Fibroblast of skin of scalp (primary cell): ENCODE data around the gene KRTAP10-6.
"Not testable (repeated sequence)": the region's sequence is repeated elsewhere in the genome, so short reads cannot be mapped to it uniquely, and the experiment has no call there.

ENCODE experiments used
- DNase-seq: peaks from one replicate; pipeline ENCODE4 v3.0.0-alpha.2; 2013

KRTAP10-6 gene

DNA sequence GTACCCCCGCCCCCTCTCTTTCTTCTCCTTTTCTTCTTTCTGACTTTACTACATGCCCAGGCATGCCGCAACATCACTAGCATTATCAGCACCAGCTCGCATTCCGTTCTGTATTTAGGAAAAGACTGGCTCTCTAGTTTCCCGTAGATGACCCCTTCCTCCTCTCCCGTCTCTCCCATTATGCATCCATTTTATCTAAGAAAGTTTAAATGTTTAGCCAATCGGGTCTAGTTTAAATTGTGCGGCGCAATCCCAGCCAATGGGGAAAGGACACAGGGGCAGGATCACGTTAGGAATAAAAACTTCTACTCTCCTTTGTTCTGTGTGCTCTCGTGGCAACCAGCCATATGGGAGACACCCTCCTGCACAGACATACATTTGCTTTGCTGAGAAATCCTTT is 5.8 kb upstream of the KRTAP10-6 start:
- DNase-seq, result no peak

DNA sequence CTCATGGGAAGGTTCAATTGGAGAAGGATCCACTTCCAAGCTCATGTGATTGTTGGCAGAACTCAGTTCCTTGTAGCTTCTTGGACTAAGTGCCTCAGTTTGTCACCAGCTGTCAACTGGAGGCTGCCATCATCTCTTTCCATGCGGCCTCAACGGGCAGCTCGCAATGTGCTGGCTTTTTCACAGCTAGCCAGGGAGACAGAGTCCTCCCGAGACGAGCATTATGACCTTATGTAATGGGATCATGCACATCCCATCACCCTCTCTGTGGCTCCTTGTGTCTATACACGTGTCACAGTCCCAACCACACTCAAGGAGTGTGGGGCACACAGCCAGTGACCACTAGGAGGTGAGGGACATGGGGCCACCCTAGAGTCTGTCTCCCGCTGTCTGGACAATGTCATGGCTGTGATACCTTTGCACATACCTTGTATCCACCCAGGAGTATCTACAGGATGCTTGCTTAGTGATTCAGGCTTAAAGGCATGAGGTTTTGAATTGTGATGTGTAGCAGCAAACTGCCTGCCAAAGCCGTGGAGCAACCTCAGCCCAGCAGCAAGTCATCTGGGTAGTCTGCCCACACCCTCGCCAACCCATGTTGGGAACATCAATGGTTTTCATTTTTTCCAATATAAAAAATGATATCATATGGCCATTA is 3.9 kb upstream of the KRTAP10-6 start:
- no peak for DNase-seq

- no peak for DNase-seq
Measured at GRCh38 chr21:44595524-44595923, 3.2 kb upstream of the KRTAP10-6 start.

- DNase-seq, result no peak
Measured at GRCh38 chr21:44594406-44594916, 2.2 kb upstream of the KRTAP10-6 start.

DNA sequence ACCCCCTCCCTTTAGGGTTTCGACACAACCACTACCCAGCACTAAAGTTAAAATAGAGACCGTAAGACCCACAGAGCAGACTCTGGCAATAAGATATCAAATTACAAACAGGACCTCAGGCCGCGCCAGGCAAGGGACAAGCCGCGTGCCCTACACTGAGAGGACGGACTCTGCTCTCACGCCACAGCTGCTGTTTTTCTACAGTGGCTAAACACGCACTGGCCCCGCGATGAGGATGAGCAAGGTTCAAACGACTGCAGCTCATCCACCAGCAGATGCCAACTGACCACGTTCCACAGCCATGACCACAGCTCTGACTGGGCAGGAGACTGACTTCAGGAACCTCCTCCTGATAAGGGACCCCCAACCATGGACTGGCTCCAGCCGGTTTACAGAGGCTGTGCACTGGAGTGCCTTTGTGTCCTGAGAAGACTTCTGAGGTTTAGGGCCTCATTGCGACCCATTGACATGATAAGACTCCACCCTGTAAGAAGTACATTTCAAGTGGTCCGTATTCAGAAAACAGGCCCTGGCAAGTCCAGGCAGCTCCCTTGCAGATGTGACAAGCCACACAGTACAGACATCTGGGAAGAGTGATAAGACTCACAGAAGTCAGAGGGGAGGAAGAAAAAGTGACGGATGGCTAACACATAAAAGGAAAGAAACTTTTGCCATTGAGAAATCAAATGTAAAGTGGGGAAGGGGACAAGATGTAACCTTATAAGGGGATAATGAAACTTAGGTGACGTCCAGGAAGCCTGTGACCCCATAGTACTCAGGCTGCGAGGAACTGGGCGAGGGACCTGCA is 1.5 kb upstream of the KRTAP10-6 start:
- no peak for DNase-seq

DNA sequence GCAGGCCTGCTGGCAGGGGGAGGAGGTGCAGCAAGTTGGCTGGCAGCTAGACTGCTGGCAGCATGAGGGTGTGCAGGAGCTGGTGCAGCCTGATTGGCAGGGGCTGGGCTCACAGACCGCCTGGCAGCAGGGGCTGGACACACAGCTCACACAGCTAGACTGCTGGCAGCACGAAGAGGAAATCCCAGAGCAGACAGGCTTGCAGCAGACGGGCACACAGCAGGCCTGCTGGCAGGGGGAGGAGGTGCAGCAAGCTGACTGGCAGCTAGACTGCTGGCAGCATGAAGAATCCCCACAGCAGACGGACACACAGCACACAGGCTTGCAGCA is 539 bp downstream of the KRTAP10-6 start:
- not testable (repeated sequence) for DNase-seq

GRCh38 chr21:44590897-44591800 is 1.2 kb downstream of the KRTAP10-6 start:
- not testable (repeated sequence) for DNase-seq

DNA sequence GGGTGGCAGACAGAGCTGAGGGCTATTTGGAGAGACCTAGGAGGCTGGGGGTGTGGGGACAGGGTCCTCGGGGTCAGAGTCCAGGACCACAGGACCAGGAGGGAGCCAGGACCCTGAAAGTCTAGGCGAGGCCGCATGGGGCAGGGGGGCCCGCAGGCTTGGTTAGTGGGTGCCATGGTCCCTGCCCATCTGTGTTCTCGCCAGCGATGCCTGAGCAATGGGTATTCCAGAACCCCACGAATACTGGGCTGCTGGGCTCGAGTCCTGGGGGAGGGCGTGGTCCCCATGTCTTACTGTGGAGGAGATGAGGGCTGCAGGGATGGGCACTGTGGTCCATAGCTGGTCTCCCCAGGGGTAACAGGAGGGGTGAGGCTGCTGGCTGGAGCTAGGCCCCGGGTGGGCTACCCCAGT is 2.0 kb downstream of the KRTAP10-6 start:
- DNase-seq, result no peak

- no peak for DNase-seq
Measured at GRCh38 chr21:44589586-44590305, 2.6 kb downstream of the KRTAP10-6 start.

DNA sequence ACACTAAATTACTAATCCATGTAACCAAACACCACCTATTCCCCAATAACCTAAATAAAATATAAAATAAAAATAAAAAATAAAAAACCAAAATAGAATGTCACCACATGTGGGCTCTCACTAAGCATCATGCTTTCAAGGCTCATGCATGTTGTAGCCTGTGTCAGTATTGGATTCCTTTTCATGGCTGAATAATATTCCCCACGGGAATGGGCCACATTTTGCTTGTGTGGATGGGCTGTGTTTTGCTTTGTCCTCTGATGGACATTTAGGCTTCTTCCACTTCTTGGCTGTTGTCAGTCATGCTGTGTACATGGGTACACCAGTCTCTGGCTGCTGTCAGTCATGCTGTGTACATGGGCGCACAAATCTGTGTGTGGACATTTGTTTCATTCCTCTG is 3.2 kb downstream of the KRTAP10-6 start:
- DNase-seq, result no peak

GRCh38 chr21:44585892-44586291 is 6.4 kb downstream of the KRTAP10-6 start:
- no peak for DNase-seq

DNA sequence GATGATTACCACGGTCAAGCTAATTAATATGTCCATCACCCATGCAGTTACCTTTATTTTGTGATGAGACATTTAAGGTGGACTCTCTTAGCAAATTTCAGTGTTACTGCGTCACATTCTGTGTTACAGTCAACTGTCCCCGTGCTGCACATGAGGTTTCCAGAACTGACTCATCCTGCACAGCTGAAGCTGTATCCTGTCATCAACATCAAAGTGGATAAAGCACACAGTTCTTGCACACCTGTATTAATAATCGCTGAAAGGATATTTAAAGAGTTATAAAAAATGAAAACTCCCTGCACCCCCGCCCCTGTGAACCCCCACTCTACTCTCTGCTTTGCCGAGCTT is 8.5 kb downstream of the KRTAP10-6 start:
- no peak for DNase-seq

DNA sequence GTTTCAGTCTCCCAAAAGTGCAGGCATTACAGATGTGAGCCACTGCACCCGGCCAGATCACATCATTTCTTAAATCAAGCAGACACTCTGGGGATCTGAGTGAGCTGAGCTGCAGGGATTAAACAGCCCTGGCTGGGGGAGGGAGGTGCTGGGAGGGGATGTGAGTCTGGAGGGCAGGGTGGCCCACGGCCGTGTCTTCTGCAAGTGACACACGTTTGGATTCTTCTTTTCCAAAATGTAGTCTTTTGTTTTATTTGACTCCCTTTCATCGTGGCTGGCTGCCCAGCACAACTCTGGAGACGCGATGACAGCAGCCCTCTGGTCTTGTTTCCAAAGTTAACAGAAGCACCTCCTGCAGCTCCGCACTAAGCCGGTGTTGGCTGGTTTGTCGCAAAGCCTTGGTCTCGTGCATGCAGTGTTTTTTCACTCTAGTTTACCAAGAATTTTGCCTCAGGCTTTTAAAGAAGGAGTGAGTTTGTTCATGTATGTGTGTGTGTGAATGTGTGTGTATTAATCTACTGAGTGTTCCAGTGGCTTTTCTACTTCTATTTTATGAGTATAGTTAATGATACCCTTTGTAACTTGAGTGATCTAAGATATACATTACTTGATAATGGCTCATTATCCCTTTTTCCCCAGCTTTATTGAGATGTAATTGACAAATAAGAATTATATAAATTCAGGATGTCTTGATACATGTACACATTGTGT is 9.1 kb downstream of the KRTAP10-6 start:
- peak; percentile 2 for DNase-seq

DNA sequence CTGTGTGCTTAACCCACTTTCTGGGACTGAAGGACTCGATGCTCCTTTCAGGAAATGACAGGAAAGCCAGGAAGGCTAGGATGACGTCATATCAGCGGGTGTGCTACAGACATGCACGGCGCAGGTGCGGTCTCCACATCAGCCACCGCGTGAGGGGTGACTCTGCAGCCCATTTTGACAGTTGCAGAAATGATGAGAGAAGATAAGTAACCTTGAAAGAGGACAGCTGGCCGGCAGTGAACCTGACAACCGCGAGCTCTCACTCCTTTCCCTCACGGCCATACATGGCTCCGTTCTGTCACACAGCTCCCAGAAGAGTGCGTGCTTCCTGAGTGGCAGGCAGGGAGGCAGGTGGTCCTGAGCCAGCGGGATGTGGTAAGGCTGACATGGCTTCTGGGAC is 10.2 kb downstream of the KRTAP10-6 start:
- no peak for DNase-seq

DNA sequence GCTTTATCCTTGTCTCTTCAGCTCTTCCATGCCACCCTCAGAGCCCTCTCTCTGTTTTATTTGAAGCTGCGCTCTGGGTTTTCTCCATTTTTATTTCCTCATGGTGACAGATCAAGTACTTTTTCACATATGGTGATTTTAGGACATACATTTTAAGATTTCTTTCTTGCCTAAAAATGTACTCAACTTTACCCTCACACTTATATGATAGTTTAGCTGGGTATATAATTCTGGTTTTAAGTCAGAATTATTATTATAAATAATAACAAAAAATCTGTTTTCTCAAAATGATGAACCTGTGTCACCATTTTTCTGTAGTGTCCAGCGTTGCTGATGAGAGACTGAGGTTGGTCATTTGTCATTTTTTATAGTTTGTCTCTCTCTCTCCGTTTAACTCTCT is 11.1 kb downstream of the KRTAP10-6 start:
- no peak for DNase-seq

DNA sequence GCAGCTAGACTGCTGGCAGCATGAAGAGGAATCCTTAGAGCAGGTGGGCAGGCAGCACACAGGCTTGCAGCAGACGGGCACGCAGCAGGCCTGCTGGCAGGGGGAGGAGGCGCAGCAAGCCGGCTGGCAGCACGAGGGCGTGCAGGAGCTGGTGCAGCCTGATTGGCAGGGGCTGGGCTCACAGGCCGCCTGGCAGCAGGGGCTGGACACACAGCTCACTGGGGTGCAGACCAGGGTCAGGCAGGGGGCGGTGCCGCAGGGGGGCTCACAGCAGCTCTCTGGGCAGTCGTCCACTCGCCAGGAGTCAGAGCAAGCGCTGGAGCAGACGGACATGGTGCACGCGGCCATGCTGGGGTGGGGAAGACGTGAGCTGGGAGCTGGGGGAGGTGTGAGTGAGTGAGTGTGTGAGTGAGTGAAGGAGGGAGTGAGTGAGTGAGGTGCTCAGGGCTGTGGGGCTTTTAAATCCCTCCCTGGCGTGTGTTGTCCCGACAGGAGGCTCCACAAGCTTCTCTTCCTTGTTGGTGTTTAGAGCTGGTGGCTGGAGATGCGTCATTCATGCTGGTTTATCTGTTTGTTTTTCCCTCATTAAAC is 12.0 kb downstream of the KRTAP10-6 start, which contains the start of gene KRTAP10-5:
TSS of gene KRTAP10-5 (minus strand) at position 374 of the 591 bp plus-strand sequence. CDS start at position 348, 26 bp downstream.
- DNase-seq, result not testable (repeated sequence)

GRCh38 chr21:44579833-44580144 is 12.5 kb downstream of the KRTAP10-6 start:
- no peak for DNase-seq

DNA sequence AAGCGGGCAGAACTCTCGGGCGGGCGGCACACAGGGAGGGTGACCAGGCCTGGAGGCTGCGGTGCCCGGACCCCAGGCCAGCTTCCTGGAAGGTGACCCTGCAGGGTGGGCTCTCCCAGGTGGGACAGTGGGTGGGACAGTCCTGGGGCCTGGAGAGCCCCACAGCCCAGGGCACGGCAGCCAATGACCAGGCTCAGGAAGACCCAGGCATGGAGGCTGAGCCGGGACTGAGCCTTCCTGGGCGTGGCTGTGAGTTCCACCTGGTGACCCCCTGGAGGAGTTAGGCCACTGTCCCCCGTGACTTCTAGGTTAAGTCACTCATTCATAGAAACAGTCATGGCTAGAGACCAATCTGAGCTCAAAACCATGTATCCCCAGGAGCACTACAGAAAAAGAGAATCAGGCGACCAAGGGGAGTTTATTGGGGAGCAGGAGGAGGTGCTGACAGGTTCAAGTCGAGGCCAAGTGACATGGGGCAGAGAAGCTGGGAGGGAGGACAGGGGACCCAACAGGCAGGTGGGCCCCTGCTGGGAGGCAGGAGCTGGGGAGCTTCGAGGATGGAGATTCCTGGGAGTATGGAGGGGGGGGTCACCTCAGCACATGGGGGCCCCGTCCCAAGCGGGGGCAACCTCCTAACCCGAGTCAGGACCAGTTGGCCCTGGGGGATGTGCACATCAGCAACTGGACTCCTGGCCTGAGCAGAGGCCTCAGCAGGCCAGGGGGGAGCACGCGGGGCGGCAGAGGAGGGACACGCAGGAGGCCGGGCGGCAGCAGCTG is 13.1 kb downstream of the KRTAP10-6 start:
- no peak for DNase-seq

DNA sequence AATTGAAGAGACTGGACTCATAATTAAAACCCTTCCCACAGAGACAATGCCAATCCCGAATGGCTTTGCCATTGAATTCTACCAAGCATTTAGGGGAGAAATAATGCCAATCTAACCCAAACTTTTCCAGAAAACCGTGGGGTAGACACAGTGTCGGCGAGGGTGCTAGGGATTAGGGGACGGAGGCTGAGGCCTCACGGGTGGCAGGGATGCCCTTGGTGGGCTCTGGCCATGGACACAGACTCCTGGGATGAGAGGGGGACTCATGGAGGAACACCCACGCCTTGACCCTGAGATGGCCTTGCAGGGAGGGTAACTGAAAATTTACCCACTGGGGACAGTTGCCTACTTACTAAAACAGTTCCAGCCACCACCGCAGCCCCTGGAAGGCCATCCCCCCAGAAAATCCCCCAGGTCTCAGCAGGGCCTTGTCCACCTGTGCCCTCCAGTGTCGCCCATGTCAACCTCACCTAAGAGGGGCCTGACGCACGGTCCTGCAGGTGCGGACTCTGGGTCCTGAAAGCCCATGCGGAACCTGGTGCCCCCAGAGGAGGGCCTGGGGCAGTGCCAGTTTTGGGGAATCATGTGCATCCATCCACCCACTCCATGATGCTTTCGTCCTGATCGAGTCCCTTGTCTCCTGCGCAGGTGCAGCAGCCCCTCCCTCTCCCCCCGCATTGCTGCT is 13.8 kb downstream of the KRTAP10-6 start:
- DNase-seq, result no peak

GRCh38 chr21:44576025-44576420 is 16.3 kb downstream of the KRTAP10-6 start:
- no peak for DNase-seq
